IPS-NIHi7 (cell line): Measurements from ENCODE around the gene MRPL53.

Experiments
- DNase-seq: peaks from one replicate; pipeline ENCODE4 v3.0.0; 2012; ENCODE audit warnings: mixed read lengths; ENCODE audit errors: extremely low spot score

The MRPL53 gene

GRCh38 chr2:74472086-74472944 lies at the start of gene MRPL53:
Gene MRPL53 (minus strand): TSS chr2:74472680. CDS start chr2:74472660, 20 bp downstream.
- peak; percentile 80 for DNase-seq

DNA sequence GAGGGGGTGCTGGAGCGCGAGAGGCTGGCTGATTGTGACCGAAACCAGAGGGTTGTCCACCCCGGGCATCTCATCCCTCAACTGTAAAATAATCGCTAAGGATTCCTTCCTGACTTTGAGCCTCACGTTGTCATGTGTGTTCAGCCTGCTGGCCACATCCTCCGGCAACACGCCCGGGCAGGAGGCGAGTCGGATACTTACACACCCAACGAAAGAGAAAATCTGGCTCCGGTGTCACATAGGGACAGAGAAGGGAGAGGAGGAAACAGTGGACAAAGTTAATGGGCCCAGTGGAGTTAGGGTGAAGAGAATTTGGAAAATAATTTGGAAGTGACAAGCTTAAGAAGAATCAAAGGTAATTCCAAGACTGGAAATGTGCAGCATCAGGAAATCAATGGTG lies 44.2 kb upstream of the MRPL53 start:
- DNase-seq, result no peak

- DNase-seq, result peak; percentile 94
Measured at GRCh38 chr2:74515981-74516633, 43.6 kb upstream of the MRPL53 start.

- peak; percentile 35 for DNase-seq
Measured at GRCh38 chr2:74515271-74515980, 42.9 kb upstream of the MRPL53 start.

DNA sequence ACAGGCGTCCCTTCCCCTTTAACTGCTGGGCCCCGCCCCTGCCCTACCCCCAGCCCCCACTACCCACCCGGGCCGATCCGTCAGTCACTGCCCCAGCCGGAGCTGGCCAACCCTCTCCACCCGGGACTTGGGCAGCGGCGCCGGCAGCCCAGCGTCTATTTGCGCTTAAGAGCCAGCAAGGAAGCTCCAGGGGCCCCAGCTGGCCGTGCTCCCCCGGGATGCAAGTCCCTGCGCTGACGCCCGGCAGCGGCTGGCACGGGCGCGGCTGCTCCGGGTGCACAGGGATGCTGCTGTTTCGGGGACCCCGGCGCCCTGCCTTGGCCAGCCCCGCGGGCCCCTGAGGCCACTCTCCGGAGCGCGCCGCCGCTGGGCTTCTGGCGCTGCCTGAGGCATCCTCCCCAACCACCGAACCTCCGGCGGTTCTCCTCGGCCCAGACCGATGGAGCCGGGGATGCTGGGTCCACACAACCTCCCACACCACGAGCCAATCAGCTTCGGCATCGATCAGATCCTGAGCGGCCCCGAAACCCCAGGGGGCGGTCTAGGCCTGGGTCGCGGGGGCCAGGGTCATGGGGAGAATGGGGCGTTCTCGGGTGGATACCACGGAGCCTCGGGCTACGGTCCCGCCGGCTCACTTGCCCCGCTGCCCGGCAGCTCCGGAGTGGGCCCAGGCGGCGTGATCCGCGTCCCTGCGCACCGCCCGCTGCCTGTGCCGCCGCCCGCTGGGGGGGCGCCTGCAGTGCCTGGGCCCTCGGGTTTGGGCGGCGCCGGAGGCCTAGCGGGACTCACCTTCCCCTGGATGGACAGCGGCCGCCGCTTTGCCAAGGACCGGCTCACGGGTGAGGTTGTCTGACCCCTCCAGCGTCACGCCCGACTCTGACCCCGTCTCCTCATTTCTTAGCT lies 42.1 kb upstream of the MRPL53 start, which contains the start of gene TLX2:
TSS of gene TLX2 (plus strand) at position 83 of the 903 bp plus-strand sequence. CDS start at position 440, 357 bp downstream.
- no peak for DNase-seq

DNA sequence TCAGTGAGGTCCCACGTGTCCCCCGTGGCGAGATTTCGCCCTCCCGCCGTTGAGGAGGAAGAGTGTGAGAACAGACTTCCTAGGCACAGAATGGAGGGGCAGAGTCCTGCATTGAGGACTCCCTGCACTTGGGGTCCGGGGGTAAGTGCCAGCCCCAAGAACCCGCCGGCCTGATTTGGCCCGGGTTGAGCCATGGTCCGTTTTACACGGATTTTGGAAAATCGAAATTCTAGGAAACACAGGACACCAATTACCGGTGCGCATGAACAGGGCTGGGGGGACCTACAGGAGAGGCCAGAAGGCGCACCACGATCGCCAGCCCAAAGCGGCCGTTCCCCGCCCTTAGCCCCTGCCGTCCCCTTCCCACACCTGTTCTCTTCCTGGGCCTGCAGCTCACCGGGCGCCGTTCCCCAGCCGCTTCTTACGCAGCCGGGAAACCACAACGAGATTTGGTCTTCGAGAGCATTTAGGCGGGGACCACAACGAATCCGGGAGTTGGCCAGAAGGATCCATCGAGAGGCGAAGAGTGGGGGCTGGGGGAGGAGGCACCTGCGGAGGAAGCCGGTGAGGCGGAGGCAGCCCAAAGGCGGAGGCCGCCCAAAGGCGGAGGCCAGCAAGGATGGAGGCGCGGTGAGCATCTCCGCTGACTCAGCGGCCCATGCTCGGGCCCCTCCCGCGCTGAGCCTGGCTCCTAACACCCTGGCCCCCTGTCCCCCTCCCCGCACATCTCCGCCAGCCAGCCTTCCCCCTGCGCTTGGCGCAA lies 41.3 kb upstream of the MRPL53 start:
- peak; percentile 32 for DNase-seq

- no peak for DNase-seq
Measured at GRCh38 chr2:74512744-74513604, 40.5 kb upstream of the MRPL53 start.

DNA sequence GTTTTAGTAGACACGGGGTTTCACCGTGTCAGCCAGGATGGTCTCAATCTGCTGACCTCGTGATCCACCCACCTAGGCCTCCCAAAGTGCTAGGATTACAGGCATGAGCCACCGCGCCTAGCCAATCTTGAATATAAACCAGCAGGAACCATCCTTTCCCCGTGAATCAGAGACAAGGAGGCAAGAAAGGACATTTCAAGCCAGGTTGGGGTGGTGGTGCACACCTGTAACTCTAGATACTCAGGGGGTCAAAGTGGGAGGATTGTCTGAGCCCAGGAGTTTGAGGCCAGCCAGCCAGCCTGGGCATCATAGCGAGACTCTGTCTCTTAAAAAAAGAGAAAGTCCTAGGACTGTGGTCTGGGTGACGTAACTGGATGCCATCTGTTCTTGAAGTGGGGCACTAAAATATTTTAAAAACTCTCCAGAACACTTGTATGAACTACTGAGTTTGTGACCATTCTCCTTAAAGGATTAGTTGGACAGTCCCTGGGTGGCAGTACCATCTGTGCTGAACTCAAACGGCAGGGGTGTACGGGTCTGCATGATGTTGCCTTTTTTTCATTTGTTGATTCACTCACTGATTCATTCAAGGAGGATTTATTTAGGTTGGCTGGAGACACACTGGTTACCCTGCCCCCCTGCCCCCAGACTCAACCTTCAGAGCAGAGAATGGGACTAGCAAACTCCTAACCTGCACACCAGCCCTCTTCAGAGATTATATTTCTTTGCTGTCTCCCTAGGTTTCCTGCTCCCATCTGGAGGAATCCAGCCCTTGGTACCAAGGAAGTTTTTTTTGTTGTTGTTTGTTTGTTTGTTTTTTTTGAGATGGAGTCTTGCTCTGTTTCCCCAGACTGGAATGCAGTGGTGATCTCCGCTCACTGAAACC lies 38.9 kb upstream of the MRPL53 start:
- no peak for DNase-seq

- no peak for DNase-seq
Measured at GRCh38 chr2:74510272-74510671, 37.8 kb upstream of the MRPL53 start.

DNA sequence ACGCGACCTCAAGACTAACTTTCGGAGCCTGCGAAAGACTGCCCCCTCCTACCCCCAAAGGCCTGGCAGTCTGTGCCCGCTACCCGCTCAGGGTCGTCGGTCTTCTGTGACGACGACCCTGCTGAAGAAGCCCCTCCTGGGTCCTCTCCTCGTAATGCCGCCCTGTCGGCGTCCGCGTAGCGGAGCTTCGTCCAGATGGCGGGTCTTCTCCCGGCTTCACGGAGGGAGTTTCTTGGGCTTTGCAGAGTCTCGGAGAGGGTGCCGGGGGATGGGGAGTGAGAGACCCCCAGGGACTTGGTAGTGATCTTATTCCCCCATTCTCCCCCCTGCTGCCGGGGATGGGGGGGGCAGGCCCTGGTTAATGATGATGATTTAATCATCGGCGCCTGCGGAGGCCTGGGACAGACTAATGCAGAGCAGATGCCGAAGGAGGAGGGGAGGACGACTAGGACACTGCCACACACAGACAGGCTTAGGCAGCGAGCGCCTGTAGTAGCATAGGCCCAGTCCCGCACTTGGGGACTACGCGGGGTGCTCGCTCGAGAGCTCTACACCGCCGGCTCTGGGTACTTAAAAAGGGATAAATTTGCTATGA lies 35.5 kb upstream of the MRPL53 start:
- DNase-seq, result peak; percentile 35

- peak; percentile 96 for DNase-seq
Measured at GRCh38 chr2:74507145-74507925, 34.9 kb upstream of the MRPL53 start, which contains the start of gene PCGF1. Gene PCGF1 (minus strand): TSS chr2:74507695. CDS start chr2:74507668, 27 bp downstream.

- no peak for DNase-seq
Measured at GRCh38 chr2:74505448-74506246, 33.2 kb upstream of the MRPL53 start.

DNA sequence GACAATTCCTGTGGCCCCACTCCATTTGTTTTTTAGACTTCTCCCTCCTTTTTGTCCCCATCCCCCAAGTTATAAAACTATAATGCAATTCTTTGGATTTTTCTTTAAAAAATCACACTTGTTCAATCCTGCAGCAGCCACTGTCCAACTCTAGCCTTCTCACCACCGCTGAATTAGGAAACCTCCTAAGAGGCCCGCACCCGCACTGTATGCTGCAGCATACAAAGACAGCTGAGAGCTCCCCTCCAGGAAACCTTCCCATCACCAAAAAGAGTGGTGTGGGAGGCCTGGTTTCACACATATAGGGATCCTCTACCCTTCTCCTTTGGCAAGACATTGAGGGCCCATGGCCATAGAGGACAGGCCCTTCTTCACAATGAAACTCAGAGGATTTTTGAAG lies 32.1 kb upstream of the MRPL53 start:
- DNase-seq, result no peak

DNA sequence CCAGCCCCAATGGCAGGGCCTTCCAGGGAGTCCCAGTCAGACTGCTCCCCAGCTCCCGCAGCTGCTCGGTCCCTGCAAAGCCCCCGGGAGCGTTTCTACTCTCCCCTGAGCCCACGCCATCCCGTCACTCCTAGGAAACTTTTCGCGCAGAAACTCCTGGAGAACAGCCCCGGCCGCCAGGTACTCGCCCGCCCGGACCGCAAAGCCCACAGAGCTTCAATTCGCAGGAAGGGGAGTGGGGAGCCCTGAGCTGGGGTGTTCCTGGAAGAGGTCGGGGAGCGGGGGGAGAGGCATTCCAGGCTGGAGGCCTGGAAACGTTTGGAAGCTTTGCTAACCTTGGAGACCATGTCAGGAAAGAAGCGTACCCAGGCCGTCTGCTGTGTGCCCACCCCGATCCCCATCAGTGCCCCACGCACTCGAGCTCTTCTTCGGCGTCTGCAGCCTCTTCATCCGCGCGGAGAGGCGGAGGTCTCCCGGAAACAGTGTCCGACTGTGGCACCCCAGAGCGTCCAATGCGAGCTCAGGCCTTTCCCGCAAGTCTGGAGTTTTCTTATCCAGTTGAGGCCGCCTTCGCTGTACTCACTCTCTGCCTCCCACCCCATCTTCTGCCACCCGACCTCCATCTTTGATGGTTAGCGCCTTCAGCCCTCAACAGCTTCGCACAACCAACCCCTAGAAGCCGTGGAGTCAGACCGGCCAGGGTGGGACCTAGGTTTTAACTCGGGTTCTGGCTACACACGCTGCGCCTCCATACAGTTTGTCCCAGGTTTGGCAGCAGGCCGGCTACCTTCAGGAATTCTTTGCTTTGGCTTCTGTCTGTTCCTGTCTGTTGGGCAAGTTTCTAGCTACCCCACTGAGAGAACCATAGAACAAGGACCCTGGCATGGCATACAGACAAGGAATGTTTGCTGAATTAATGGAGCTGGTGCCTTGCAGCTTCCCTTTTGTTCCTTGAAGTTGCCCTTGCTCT lies 31.3 kb upstream of the MRPL53 start:
- DNase-seq, result no peak
